CD8-positive, alpha-beta memory T cell (primary cell): ENCODE results near the gene CFAP70. TPM values are rescaled to one million over a fixed set of nuclear protein-coding genes. Genes with fewer than 3 reads are reported as not detected.

Experiments
- CTCF ChIA-PET: fragments of 350-600 bp; sonication (Branson Sonifier 250); formaldehyde crosslinking; loops from one replicate; lab custom pipeline; 2021; ENCODE audit warnings: antibody characterized with exemption; lab: Charles Lee
- POLR2A ChIA-PET: fragments of 350-600 bp; sonication (Branson Sonifier 250); formaldehyde crosslinking; loops from one replicate; lab custom pipeline; 2021; ENCODE audit warnings: antibody characterized with exemption; lab: Charles Lee
- DNase-seq, 5 donors: peaks; one replicate each; pipeline versions ENCODE4 v3.0.0 to v3.0.0-alpha.2; 2020 to 2022; ENCODE audit warnings: mixed read lengths in 1 of 5
- H3K27ac ChIP-seq: one replicate; pipeline ENCODE4 v1.7.0; 2013; ENCODE audit warnings: low read depth, mild to moderate bottlenecking, low read length, moderate library complexity
- H3K27me3 ChIP-seq: 2 replicates; pipeline ENCODE4 v1.7.0; 2013; ENCODE audit warnings: low read length, mild to moderate bottlenecking; ENCODE audit not compliant: insufficient read depth, poor library complexity, severe bottlenecking
- H3K36me3 ChIP-seq: 2 replicates; pipeline ENCODE4 v1.7.0; 2013; ENCODE audit warnings: mild to moderate bottlenecking, low read length, moderate library complexity; ENCODE audit not compliant: insufficient read depth
- H3K4me1 ChIP-seq: 2 replicates; pipeline ENCODE4 v1.7.0; 2013; ENCODE audit warnings: mild to moderate bottlenecking, low read length, moderate library complexity; ENCODE audit not compliant: insufficient read depth
- H3K4me3 ChIP-seq: 2 replicates; pipeline ENCODE4 v1.7.0; 2013; ENCODE audit warnings: mild to moderate bottlenecking, low read length
- H3K9me3 ChIP-seq: 2 replicates; pipeline ENCODE4 v1.7.0; 2013; ENCODE audit warnings: mild to moderate bottlenecking, low read length
- H3K27ac Mint-ChIP-seq, 8 donors: one replicate each; pipeline ENCODE4 v1.8.0; 2020 to 2021; ENCODE audit warnings: mixed read lengths in 8 of 8, mild to moderate bottlenecking in 6 of 8, inconsistent platforms in 3 of 8, moderate library complexity in 3 of 8
- H3K27me3 Mint-ChIP-seq, 2 donors: one replicate each; pipeline ENCODE4 v1.8.0; 2020 to 2021; ENCODE audit warnings: mixed read lengths in 2 of 2, mild to moderate bottlenecking in 1 of 2, moderate library complexity in 1 of 2
- H3K36me3 Mint-ChIP-seq, 3 donors: one replicate each; pipeline ENCODE4 v1.8.0; 2020 to 2021; ENCODE audit warnings: mixed read lengths in 3 of 3, inconsistent platforms in 1 of 3, mild to moderate bottlenecking in 1 of 3
- H3K4me1 Mint-ChIP-seq, 3 donors: one replicate each; pipeline ENCODE4 v1.8.0; 2020 to 2021; ENCODE audit warnings: mixed read lengths in 3 of 3, inconsistent platforms in 1 of 3, mild to moderate bottlenecking in 1 of 3
- H3K4me3 Mint-ChIP-seq, 7 donors: one replicate each; pipeline ENCODE4 v1.8.0; 2020 to 2021; ENCODE audit warnings: mixed read lengths in 7 of 7, mild to moderate bottlenecking in 6 of 7, moderate library complexity in 4 of 7, inconsistent platforms in 2 of 7
- H3K9me3 Mint-ChIP-seq, 5 donors: one replicate each; pipeline ENCODE4 v1.8.0; 2020 to 2022; ENCODE audit warnings: mixed read lengths in 5 of 5, mild to moderate bottlenecking in 3 of 5, moderate library complexity in 2 of 5, inconsistent platforms in 1 of 5
- polyA plus RNA-seq: library from polyadenylated mRNA; unstranded; fragments of 300-500 nt; fragmentation: Illumina TruSeq; gene quantifications from one replicate; pipeline ENCODE4 v1.2.3, GENCODE V29; 2021
- total RNA-seq, 2 experiments: library from RNA; stranded (reverse); gene quantifications; one replicate each; pipeline ENCODE4 v1.2.3, GENCODE V29; 2021

The CFAP70 gene
- total and polyA plus RNA-seq, 3 experiments from 2014 or later = 0.86 to 1.2 TPM; not detected in 1

DNA sequence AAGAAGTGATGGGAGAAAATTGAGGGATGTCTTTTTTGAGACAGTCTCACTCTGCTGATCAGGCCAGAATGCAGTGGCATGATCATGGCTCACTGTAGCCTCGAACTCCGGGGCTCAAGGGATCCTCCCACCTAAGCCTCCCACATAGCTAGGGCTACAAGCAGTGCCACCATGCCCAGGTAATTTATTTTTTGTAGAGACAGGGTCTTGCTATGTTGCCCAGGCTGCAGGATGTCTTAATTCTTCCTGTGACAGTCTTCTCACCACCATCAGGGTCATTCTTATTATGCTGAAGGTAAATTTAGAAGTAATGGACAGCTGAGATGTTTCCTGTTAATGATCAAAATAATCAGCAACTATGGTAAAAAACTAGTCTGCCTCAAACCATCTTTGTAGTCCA lies 118.8 kb downstream of the CFAP70 start:
- Mint-ChIP-seq H3K4me3 (no peak overlapping the region), H3K36me3 (peaks cover 0 to 83% (median 10%) of the 10 kb centered on the region in 3 donors), H3K27ac (peak overlapping the region in 2 of 8 donors; percentile 5 to 26), H3K27me3 (no peaks in the 10 kb centered on the region), H3K4me1 (peaks cover 10 to 21% (median 15%) of the 10 kb centered on the region in 3 donors), H3K9me3 (no peaks in the 10 kb centered on the region)
- ChIA-PET CTCF (no interaction called here), POLR2A (interaction anchor here (0.7 kb wide), 1 partner anchor 152 kb away, joined by 4 read pairs; no protein-coding TSS in a partner anchor)
- DNase-seq = no peak
- Histone ChIP-seq H3K4me3 (no peak overlapping the region), H3K27ac (no peak overlapping the region), H3K9me3 (no peaks in the 10 kb centered on the region), H3K36me3 (peaks cover 28% of the 10 kb centered on the region), H3K4me1 (peaks cover 9% of the 10 kb centered on the region), H3K27me3 (no peaks in the 10 kb centered on the region)

DNA sequence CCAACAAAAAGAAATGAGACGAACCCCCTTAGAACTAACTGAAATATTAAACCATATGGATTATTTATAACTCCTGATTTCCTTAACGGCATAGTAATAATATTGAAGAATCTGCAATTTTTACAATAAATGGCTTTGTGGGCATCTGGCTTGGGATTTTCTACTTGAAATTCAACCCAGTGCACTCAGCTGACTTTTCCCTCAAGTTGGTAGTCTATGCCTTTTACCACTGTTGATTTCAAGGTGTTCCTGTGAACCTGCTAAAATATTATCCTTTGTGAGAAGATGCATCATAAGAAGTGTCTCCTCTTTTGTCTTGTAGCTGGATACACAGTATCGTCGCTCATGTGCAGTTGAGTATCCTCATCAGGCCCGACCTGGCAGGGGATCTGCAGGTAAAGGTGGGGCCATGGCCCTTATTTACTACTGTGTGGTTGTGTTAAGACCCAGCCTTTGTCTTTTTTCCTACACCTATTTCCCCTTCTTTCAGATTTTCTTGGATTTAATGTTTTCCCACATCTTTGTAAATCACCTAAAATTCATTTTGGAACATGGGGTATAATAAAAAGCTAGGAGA lies 119.6 kb downstream of the CFAP70 start:
- CTCF ChIA-PET = no interaction called here
- H3K27ac ChIP-seq = no peak overlapping the region

DNA sequence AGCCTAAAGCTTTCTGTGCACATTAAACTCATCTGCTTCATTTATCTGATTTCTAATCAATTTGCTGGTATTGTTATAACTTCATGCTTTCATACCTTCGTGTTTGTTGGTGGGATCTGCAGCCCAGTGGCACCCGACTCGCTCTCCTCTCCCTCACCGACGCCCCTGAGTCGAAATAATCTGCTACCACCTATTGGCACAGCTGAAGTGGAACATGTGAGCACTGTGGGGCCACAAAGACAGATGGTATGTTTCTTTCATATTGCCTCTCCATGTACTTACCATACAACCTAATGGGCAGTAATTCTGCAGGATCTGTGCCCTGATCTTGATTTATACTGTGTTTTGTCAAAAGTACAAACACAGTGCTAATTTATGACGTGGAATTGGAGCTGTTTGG lies 124.0 kb downstream of the CFAP70 start:
- Mint-ChIP-seq H3K36me3 (peaks cover 0 to 76% (median 7%) of the 10 kb centered on the region in 3 donors), H3K27me3 (peaks cover 0 to 2% of the 10 kb centered on the region in 2 donors), H3K9me3 (no peaks in the 10 kb centered on the region), H3K4me3 (no peak overlapping the region), H3K27ac (no peak overlapping the region), H3K4me1 (peaks cover 0 to 2% (median 0%) of the 10 kb centered on the region in 3 donors)
- no peak for DNase-seq
- H3K9me3 ChIP-seq = no peaks in the 10 kb centered on the region
- H3K27me3 ChIP-seq = no peaks in the 10 kb centered on the region
- no peaks in the 10 kb centered on the region for H3K36me3 ChIP-seq
- POLR2A ChIA-PET = no interaction called here
- H3K4me1 ChIP-seq = no peaks in the 10 kb centered on the region
- no peak overlapping the region for H3K27ac ChIP-seq
- H3K4me3 ChIP-seq = no peak overlapping the region
- CTCF ChIA-PET = no interaction called here

More for the DNA sequence above, 119.6 kb downstream of the CFAP70 start:
- Mint-ChIP-seq H3K4me3 (no peak overlapping the region), H3K36me3 (peaks cover 0 to 83% (median 7%) of the 10 kb centered on the region in 3 donors), H3K9me3 (no peaks in the 10 kb centered on the region), H3K4me1 (peaks cover 3 to 13% (median 7%) of the 10 kb centered on the region in 3 donors), H3K27ac (peak overlapping the region in 1 of 8 donors; percentile 41), H3K27me3 (no peaks in the 10 kb centered on the region)
- no peak for DNase-seq
- Histone ChIP-seq H3K4me1 (peaks cover 2% of the 10 kb centered on the region), H3K9me3 (no peaks in the 10 kb centered on the region), H3K4me3 (no peak overlapping the region), H3K36me3 (peaks cover 23% of the 10 kb centered on the region), H3K27me3 (no peaks in the 10 kb centered on the region)
- POLR2A ChIA-PET = interaction anchor here (0.7 kb wide), 1 partner anchor 55 kb away, joined by 4 read pairs; no protein-coding TSS in a partner anchor

DNA sequence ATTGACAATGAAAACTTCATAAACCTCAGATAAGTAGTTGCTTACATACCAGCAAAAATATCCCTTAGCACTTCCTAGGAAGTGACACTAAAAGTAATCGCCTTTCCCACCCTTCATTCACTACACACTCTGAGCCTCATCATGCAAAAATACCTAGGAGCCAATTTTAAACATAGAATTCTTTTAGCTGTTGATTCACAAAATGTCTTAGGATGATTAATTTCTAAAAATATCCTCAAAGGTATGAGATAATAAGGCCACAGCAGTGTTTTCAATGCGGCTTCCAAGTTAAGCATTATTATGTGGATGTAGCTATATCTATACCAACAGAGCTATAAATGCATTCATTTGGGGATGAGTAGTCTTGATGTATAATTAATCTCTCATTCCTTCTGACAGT lies 124.8 kb downstream of the CFAP70 start:
- no peaks in the 10 kb centered on the region for H3K4me1 ChIP-seq
- Mint-ChIP-seq H3K27me3 (peaks cover 0 to 2% of the 10 kb centered on the region in 2 donors), H3K36me3 (peaks cover 0 to 74% (median 7%) of the 10 kb centered on the region in 3 donors), H3K27ac (peak overlapping the region in 1 of 8 donors; percentile 17), H3K9me3 (no peaks in the 10 kb centered on the region), H3K4me3 (no peak overlapping the region), H3K4me1 (peaks cover 0 to 2% (median 0%) of the 10 kb centered on the region in 3 donors)
- no peak overlapping the region for H3K27ac ChIP-seq
- no peak overlapping the region for H3K4me3 ChIP-seq
- H3K9me3 ChIP-seq = no peaks in the 10 kb centered on the region
- H3K36me3 ChIP-seq = no peaks in the 10 kb centered on the region
- H3K27me3 ChIP-seq = no peaks in the 10 kb centered on the region
- DNase-seq = no peak
- POLR2A ChIA-PET = no interaction called here
- CTCF ChIA-PET = no interaction called here

DNA sequence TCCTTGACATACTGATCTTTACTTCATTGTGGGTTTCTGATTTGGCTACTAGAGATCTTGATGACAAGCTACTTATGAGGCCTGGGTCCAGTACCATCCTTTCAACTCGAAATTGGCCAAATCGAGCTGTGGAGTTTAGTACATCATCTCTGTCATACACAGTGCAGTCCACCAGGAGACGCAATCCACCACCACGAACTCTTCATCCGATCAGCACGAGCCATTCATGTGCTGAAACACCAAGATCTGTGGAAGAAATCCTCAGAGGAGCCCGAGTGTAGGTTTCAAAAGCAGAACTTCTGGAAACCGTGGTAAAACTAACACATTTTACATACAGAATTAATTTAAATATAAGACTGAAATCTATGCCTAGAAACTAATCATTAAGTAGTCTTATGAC lies 125.8 kb downstream of the CFAP70 start:
- Histone ChIP-seq H3K27ac (no peak overlapping the region), H3K9me3 (no peaks in the 10 kb centered on the region), H3K27me3 (no peaks in the 10 kb centered on the region), H3K4me3 (no peak overlapping the region), H3K4me1 (no peaks in the 10 kb centered on the region), H3K36me3 (no peaks in the 10 kb centered on the region)
- Mint-ChIP-seq H3K4me3 (no peak overlapping the region), H3K4me1 (peaks cover 0 to 2% (median 0%) of the 10 kb centered on the region in 3 donors), H3K36me3 (peaks cover 0 to 71% (median 7%) of the 10 kb centered on the region in 3 donors), H3K27ac (peak overlapping the region in 2 of 8 donors; percentile 14 to 36), H3K27me3 (peaks cover 0 to 2% of the 10 kb centered on the region in 2 donors), H3K9me3 (no peaks in the 10 kb centered on the region)
- ChIA-PET CTCF (no interaction called here), POLR2A (no interaction called here)
- DNase-seq = no peak

DNA sequence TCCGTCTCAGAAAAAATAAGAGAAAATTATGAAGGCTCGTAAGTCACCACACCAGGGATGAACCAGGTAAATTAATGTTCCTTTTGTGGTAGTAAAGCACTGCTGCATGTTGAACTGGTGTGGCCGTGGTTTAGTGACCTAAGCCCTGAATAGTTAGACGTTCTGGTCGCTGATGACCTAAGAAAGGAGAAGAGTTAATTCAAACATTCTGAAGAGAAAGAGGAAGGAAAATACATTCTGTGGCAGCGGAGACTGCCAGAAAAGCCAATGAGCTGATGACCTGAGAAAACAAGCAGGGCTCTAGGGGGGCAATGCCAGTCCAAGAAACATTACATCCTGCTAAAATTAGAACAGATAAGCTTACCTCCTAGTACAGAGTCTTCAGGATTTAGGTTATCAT lies 129.1 kb downstream of the CFAP70 start:
- Histone ChIP-seq H3K27ac (no peak overlapping the region), H3K9me3 (no peaks in the 10 kb centered on the region), H3K4me1 (no peaks in the 10 kb centered on the region), H3K4me3 (no peak overlapping the region), H3K36me3 (no peaks in the 10 kb centered on the region), H3K27me3 (no peaks in the 10 kb centered on the region)
- Mint-ChIP-seq H3K9me3 (no peaks in the 10 kb centered on the region), H3K27me3 (peaks cover 0 to 3% of the 10 kb centered on the region in 2 donors), H3K36me3 (peaks cover 0 to 51% (median 7%) of the 10 kb centered on the region in 3 donors), H3K4me3 (no peak overlapping the region), H3K4me1 (peaks cover 0 to 2% (median 0%) of the 10 kb centered on the region in 3 donors), H3K27ac (peak overlapping the region in 4 of 8 donors; percentile 31 to 83 (median 61))
- CTCF ChIA-PET = no interaction called here
- POLR2A ChIA-PET = no interaction called here
- DNase-seq = no peak

DNA sequence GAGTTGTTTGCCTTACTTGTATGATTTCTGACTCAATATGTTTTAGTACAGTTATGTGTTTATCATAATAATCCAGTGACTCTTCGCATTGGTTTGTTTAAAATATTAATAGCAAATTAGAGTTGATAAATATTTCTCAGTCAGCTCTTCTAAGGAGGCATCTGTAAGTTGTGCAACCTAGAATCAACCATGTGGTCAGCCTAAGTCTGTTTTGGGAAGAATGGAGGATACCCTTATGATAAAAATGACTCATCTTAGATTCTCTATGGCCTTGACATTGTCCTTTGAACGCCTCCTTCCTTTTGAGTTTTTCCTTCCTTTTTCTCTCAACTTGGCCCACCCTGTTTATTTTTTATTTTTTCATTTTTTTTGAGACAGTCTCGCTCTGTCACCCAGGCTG lies 130.4 kb downstream of the CFAP70 start:
- H3K4me3 ChIP-seq = no peak overlapping the region
- peaks cover 0 to 3% of the 10 kb centered on the region in 2 donors for H3K27me3 Mint-ChIP-seq
- H3K9me3 Mint-ChIP-seq = no peaks in the 10 kb centered on the region
- no peaks in the 10 kb centered on the region for H3K9me3 ChIP-seq
- no peaks in the 10 kb centered on the region for H3K4me1 ChIP-seq
- H3K27ac Mint-ChIP-seq = peak overlapping the region in 1 of 8 donors; percentile 38
- H3K36me3 ChIP-seq = no peaks in the 10 kb centered on the region
- peak overlapping the region in 1 of 7 donors; percentile 15 for H3K4me3 Mint-ChIP-seq
- ChIA-PET CTCF (no interaction called here), POLR2A (no interaction called here)
- no peaks in the 10 kb centered on the region for H3K27me3 ChIP-seq
- H3K36me3 Mint-ChIP-seq = peaks cover 0 to 39% (median 5%) of the 10 kb centered on the region in 3 donors
- peaks cover 0 to 2% (median 0%) of the 10 kb centered on the region in 3 donors for H3K4me1 Mint-ChIP-seq
- no peak overlapping the region for H3K27ac ChIP-seq
- no peak for DNase-seq

DNA sequence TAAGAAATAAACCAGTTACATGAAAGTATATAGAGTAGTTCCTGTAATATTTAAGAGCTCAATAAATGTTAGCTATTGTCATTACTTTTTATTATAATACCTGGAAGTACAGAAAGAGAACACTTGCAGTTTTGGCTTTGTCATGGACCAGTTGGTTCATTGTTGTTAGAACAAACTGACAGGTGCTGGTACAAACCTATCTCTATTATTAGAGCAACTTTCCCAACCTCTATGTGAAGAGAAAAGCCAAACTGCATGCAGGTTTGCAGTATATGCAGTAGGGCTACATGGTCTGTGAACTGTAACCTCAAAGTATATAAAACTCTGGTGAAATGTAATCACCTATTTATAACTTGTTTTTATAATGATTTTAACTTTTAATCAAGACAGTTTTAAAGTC lies 132.0 kb downstream of the CFAP70 start:
- peaks cover 0 to 1% of the 10 kb centered on the region in 2 donors for H3K27me3 Mint-ChIP-seq
- H3K27ac ChIP-seq = no peak overlapping the region
- H3K4me1 ChIP-seq = no peaks in the 10 kb centered on the region
- H3K27me3 ChIP-seq = no peaks in the 10 kb centered on the region
- CTCF ChIA-PET = no interaction called here
- H3K27ac Mint-ChIP-seq = no peak overlapping the region
- no peaks in the 10 kb centered on the region for H3K36me3 ChIP-seq
- H3K4me3 Mint-ChIP-seq = no peak overlapping the region
- POLR2A ChIA-PET = no interaction called here
- no peaks in the 10 kb centered on the region for H3K9me3 Mint-ChIP-seq
- H3K4me1 Mint-ChIP-seq = no peaks in the 10 kb centered on the region
- H3K36me3 Mint-ChIP-seq = peaks cover 0 to 34% (median 7%) of the 10 kb centered on the region in 3 donors
- H3K9me3 ChIP-seq = no peaks in the 10 kb centered on the region
- no peak overlapping the region for H3K4me3 ChIP-seq
- DNase-seq = no peak
